GM21515 (cell line): Measurements from ENCODE around the gene FHAD1.
"Not testable (repeated sequence)": the region's sequence is repeated elsewhere in the genome, so short reads cannot be mapped to it uniquely, and the experiment has no call there.

ENCODE experiments used
- ATAC-seq: cut with Tn5 transposase; IDR thresholded peaks from one replicate; pipeline ENCODE4 v1.9.1; 2021; ENCODE audit not compliant: unreplicated experiment

FHAD1 gene

DNA sequence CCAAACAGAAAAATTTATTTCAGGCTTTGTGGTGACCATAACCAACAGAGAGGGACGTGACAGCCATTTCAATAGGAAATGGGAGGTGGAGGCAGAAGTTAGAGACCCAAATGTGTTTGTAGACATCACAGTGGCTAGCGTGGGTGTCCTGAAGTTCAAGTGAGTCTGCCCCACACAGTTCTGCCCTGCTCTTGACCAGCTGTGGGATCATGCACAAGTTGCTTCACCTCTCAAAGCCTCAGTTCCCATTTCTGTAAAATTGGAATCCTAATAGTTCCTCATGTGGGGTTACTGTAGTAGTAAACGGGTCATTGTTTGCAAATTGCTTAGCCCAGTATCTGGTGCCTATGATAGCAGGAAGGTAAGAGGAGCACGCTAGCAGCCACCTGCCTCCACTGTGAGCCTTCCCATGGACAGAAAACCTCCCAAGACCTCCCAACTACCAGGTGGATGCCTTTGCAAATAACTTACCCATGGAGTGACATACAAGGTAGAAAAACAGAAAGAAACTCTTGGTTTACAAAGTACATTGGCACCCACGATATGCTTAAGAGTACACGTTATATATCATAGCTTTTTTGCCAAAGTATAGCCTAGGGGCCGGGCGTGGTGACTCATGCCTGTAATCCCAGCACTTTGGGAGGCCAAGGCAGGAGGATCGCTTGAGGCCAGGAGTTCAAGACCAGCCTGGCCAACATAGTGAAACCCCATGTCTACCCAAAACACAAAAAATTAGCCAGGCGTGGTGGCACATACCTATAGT is 29.1 kb downstream of the FHAD1 start:
- no peak for ATAC-seq

DNA sequence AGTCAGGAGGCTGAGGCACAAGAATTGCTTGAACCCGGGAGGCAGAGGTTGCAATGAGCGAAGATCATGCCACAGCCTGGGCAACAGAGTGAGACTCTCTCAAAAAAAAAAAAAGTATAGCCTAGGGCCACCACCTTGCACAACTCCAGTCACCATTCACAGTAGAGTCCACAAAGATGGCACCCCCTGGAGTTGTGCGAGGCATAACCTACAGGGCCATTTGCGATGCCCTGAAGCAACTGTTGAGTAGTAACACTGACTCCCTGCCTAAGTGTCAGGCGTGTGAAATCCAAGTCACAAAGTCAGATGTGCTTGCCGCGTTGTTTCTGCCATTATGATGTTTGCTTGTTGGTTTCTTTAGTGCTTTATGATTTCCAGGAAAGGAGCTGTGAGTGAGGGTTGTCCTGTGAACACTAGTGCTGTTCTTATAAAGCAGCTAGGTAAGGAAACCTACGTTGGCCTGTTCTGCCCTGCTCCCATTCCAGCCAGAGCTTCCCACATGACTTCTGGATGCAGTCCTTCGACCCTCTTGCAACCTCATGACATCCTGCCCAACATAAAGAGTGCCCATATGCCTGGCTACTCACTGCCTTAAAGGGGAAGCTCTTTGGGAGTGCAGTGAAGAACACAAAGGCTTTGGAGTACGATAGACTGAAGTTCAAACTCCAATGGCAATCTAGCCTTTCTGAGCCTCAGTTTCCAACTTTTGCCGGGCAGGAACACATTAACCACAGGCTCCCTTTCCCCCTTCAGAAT is 29.8 kb downstream of the FHAD1 start:
- ATAC-seq = no peak

DNA sequence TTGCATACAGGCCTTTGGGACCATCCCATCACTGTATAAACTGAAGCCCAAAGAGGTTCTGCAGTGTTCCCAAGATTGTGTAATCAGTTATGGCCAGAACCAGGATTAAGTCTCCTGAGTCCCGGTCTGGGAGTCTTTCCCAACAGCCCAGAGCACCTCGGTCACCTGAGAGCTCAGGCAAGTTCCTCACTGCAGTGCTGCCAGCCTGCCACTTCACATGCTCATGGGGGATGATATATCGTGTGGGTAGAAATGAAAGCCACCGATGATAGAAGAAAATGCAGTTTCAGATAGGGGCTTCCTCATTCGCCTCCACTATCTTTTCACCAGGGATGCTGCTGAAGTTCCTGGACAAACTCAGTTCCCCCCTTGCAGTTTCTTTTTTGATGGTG is 30.4 kb downstream of the FHAD1 start:
- no peak for ATAC-seq

DNA sequence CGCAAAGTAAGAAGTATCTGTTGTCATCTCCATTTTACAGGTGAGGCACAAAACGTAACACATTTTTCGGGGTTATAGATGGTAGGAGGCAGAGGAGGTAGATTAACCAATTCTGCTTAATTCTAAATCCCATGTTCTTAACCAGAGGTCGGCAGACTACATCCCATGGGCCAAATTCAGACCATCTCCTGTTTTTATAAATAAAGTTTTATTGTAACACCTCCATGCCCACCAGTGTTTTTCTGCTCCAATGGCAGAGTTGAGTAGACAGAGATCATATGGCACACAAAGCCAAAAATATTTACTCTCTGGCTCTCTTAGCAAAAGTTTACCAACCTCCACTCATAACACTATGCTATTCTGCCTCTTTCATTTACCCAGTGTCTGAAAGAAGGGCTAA is 30.9 kb downstream of the FHAD1 start:
- no peak for ATAC-seq

DNA sequence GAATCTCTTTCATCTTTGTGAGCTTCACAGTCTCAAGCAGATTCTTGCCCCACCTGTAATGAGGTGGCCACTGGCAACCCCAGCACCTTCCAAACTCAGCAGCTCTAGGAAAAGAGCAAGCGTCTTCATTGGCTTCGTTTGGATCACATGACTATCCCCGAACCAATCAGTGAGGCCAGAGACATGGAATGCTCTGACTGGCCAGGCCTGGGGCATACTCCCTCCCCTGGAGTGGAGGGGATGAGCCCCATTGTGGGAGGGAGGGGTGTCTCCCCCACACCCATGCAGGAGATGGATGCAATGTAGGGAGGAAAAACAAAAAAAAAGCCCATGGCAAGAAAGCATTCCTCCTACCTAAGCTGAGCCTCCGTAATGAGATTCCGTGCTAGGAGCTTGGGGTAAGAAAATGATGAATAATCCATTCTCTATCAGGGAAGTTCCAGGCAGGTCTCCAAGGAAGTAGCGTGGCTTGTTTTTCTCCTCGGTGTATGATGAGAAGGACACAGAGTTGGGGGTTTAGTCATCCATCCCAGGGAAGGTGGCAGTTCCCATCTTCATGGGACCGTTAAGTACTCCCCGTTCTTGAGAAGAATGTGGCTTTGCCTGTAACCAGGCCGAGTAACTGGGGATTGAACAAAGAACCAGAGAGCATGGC is 32.7 kb downstream of the FHAD1 start:
- no peak for ATAC-seq

- no peak for ATAC-seq
These were observed 33.4 kb downstream of the FHAD1 start for GRCh38 chr1:15280416-15280815.

- no peak for ATAC-seq
These were observed 35.0 kb downstream of the FHAD1 start for GRCh38 chr1:15282038-15282437.

DNA sequence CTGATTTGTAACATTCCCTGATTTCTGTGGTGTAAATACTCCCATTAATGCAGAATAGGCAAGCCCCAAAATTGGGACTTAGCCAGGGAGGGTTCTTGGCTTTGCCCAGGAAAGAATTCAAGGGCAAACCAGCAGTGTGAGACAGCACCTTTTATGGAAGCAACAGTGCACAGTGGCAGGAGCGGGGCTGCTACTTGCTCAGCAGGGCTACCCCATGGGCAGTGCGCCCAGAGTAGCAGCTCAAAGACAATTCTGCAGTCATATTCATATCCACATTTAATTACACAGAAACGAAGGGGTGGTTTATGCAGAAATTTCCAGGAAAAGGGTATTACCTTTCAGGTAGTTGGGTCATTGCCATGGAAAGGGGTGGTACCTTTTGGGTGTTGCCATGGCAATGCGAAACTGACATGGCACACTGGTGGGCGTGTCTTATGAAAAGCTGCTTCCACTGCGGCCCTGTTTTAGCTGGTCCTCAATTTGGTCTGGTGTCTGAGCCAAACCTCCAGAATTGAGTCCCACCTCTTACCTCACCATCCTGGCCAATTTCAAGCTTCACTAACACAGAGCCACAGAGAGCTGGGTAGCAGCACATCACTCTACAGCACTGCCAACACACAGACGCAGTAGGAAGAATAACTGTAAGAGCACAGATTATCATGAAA is 35.9 kb downstream of the FHAD1 start:
- ATAC-seq = no peak

DNA sequence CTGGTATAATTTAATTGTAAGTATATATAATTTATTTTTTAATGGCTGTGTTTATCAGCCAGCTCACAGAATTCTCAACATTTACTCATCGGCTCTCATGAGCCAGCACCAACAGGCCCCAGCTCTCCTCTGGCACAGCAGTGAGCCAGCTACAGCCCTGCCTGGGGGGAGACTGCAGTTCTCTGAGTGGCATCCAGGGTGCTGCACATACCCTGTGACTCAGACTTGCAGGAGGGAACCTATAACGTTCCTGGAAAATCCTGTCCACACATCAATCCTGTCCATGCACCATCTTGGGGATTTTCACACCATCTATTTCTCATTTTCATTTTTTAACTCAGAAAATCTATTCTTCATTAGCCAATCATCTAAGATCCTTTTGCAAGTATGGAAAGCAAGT is 36.5 kb downstream of the FHAD1 start:
- ATAC-seq = no peak

GRCh38 chr1:15286452-15286851 is 39.4 kb downstream of the FHAD1 start:
- ATAC-seq = no peak

DNA sequence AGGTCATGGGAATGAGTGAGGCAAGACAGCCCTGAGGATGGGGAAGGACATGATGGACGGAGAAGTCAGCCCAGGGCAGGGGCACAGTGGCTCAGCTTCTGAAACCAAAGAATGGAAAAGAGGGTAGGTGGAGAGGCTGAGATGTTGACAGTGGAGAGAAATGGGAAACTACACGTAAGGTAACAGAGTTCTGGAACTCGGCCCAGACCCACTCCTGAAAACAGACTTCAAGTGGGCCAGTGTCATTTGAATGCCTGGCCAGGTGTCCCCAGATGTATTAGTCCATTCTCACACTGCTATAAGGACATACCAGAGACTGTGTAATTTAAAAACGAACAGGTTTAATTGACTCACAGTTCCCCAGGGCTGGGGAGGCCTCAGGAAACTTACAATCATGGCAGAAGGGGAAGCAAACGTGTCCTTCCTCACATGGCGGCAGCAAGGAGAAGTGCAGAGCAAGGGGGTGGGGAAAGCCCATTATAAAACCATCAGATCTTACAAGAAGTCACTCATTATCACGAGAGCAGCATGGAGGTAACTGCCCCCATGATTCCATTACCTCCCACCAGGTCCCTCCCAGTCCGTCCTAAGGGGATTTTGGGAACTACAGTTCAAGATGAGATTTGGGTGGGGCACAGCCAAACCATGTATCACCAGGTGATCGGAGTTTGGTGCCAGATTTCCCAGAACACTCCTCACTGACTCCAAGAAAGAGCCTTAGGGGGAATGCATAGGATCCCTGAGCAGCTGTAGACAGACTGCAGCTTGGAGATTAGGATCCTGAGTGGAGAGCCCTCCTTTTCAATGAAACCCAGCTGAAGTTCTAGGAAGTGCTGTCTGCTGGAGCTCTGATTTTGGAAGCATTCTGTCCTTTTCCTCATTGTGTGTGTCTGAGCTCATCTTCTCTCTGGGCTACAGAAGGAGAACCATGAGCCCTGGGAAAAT is 40.3 kb downstream of the FHAD1 start:
- ATAC-seq = no peak

DNA sequence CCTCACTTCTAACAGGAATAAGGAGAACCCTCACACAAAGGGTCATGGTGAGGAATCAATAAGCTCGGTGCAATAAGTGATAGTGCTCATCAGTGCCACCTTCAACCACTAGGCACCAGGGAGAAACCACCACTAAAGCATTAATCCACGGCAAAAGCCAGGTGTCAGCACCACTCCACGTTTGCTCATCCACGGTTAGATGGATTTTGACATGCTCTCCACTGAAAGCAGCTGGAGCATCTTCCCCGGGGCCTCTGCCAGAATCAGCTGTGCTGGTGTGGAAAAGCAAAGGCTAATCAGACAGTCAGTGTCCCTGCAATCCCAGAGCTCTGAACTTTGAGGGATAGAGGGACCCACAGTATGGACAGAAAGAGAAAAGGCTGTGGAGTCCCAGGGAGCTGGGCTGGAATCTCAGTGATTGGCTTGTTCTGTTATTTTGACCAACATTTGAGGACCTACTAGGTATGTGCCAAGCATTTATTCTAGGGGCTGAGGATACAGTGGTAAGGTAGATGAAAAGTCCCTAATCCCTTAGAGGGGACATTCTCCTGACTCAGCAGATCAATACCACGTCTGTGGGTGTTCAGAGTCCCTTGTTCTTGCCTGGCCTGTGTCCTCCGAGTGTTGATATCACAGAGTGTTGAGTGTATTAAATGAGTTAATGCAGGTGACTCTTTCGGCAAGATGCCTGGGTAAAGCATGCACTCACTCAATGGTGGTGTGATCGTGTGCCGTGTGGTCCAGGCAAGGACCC is 41.3 kb downstream of the FHAD1 start:
- ATAC-seq = no peak

- no peak for ATAC-seq
These were observed 42.2 kb downstream of the FHAD1 start for GRCh38 chr1:15289251-15289651.

DNA sequence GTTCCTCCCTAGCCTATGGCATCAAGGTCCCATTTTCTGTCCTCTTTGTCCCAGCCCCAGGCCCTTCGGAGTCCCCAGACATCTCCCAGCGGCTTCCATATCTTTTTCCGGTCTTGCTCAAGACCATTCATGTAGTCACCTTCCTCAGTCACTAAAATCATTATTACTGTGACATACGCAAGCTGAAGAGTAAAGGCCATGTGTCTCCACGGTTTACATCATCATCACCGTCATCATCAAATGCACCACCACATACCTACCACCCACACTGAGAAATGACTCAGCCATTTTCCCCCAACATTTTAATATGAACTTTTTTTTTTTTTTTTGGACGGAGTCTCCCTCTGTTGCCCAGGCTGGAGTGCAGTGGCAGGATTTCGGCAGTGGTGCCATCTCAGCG is 43.4 kb downstream of the FHAD1 start:
- ATAC-seq = no peak

GRCh38 chr1:15295696-15296095 is 48.7 kb downstream of the FHAD1 start:
- no peak for ATAC-seq

DNA sequence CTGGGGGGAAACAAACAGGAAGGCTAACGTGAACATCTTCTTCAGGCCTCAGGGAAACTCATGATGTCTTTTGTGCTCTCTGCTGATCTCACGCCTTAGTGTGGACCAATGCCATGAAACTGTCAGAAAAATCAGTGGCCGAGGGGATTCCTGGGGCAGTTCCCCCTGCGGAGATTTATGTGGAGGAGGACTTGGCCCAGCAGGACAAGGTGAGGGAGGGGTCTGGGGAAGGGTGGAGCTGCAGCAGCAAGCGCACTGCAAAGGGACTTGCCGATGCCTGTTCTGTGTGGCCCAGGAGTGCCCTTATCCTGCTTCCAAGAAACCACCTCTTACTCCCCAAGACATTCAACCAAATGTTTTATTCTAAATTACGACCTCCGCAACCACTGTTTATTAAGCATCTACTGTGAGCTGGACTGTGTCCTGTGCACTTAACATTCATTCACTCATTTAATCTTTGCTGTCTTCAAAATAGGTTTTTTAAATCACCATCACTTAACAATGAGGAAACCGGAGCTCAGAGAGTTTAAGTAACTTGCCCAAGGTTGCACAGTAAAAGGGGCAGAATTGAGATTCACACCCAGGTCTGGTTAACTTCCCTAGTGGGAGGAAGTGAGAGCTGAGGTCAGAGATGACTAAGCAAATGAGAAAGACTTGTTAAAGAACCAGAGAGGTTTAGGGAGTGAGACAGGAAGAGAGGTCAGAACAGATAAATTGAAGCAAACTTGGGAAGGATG is 49.7 kb downstream of the FHAD1 start:
- no peak for ATAC-seq

GRCh38 chr1:15297975-15298374 is 51.0 kb downstream of the FHAD1 start:
- not testable (repeated sequence) for ATAC-seq

GRCh38 chr1:15299179-15299578 is 52.2 kb downstream of the FHAD1 start:
- ATAC-seq = no peak

GRCh38 chr1:15299806-15300205 is 52.8 kb downstream of the FHAD1 start:
- ATAC-seq = no peak
